Chondrocyte (in vitro differentiated cells): ENCODE measurements around the gene UBE2G2. TPM values are rescaled to one million over a fixed set of nuclear protein-coding genes. Genes with fewer than 3 reads are reported as not detected.
A peak's percentile ranks its signal among the peaks of the same experiment; 100 is the strongest.

Experiments used
- DNase-seq: peaks from one replicate; pipeline ENCODE4 v3.0.0; 2021; ENCODE audit warnings: mixed read lengths, low spot score
- H3K27ac Mint-ChIP-seq: one replicate; pipeline ENCODE4 v1.8.0; 2021; ENCODE audit warnings: mild to moderate bottlenecking, moderate library complexity, mixed read lengths; ENCODE audit not compliant: unreplicated experiment
- H3K27me3 Mint-ChIP-seq: 2 replicates; pipeline ENCODE4 v1.8.0; 2021; ENCODE audit warnings: low read depth, mixed read lengths
- H3K36me3 Mint-ChIP-seq: 2 replicates; pipeline ENCODE4 v1.8.0; 2021; ENCODE audit warnings: low read depth, mixed read lengths
- H3K4me1 Mint-ChIP-seq: 2 replicates; pipeline ENCODE4 v1.8.0; 2021; ENCODE audit warnings: low read depth, mild to moderate bottlenecking, mixed read lengths
- H3K4me3 Mint-ChIP-seq: one replicate; pipeline ENCODE4 v1.8.0; 2021; ENCODE audit warnings: mild to moderate bottlenecking, moderate library complexity, mixed read lengths; ENCODE audit not compliant: unreplicated experiment
- H3K9me3 Mint-ChIP-seq: 2 replicates; pipeline ENCODE4 v1.8.0; 2021; ENCODE audit warnings: low read depth, mixed read lengths
- CTCF ChIP-seq: fragments of 200-600 bp; sonication (generic); IDR thresholded peaks from 2 replicates; pipeline ENCODE4 v1.5.0; 2021; ENCODE audit warnings: antibody characterized with exemption, mild to moderate bottlenecking, moderate library complexity
- total RNA-seq: library from RNA; stranded (reverse); gene quantifications from 3 replicates; pipeline ENCODE4 v1.2.1, GENCODE V29; 2021

The UBE2G2 gene
- total RNA-seq, 1 donor from 2014 or later = 48.5 TPM

GRCh38 chr21:44797775-44798174 lies 3.8 kb downstream of the UBE2G2 start:
- TF ChIP-seq CTCF = no peak
- Mint-ChIP-seq H3K27ac (no peak overlapping the region), H3K9me3 (no peaks in the 10 kb centered on the region), H3K4me1 (peaks cover 37% of the 10 kb centered on the region), H3K4me3 (no peak overlapping the region), H3K36me3 (peaks cover 2% of the 10 kb centered on the region), H3K27me3 (no peaks in the 10 kb centered on the region)
- no peak for DNase-seq

- TF ChIP-seq CTCF = no peak
Measured at GRCh38 chr21:44795342-44795741, 6.3 kb downstream of the UBE2G2 start.

GRCh38 chr21:44793592-44794374 lies 7.8 kb downstream of the UBE2G2 start:
- H3K9me3 Mint-ChIP-seq = no peaks in the 10 kb centered on the region
- H3K4me1 Mint-ChIP-seq = peaks cover 11% of the 10 kb centered on the region
- H3K36me3 Mint-ChIP-seq = peaks cover 4% of the 10 kb centered on the region
- H3K27ac Mint-ChIP-seq = no peak overlapping the region
- no peak for DNase-seq
- no peak overlapping the region for H3K4me3 Mint-ChIP-seq
- peak; percentile 60 for TF ChIP-seq CTCF
- no peaks in the 10 kb centered on the region for H3K27me3 Mint-ChIP-seq

More at GRCh38 chr21:44795342-44795741, 6.3 kb downstream of the UBE2G2 start:
- Mint-ChIP-seq H3K4me1 (peaks cover 24% of the 10 kb centered on the region), H3K36me3 (peaks cover 4% of the 10 kb centered on the region), H3K4me3 (no peak overlapping the region), H3K27me3 (no peaks in the 10 kb centered on the region), H3K27ac (no peak overlapping the region), H3K9me3 (no peaks in the 10 kb centered on the region)
- no peak for DNase-seq

GRCh38 chr21:44792702-44793591 lies 8.7 kb downstream of the UBE2G2 start:
- H3K4me1 Mint-ChIP-seq = peaks cover 11% of the 10 kb centered on the region
- no peak overlapping the region for H3K27ac Mint-ChIP-seq
- no peak for DNase-seq
- H3K27me3 Mint-ChIP-seq = no peaks in the 10 kb centered on the region
- TF ChIP-seq CTCF = peak; percentile 91
- no peak overlapping the region for H3K4me3 Mint-ChIP-seq
- peaks cover 4% of the 10 kb centered on the region for H3K36me3 Mint-ChIP-seq
- H3K9me3 Mint-ChIP-seq = no peaks in the 10 kb centered on the region

- Mint-ChIP-seq H3K27ac (no peak overlapping the region), H3K36me3 (peaks cover 3% of the 10 kb centered on the region), H3K9me3 (no peaks in the 10 kb centered on the region), H3K4me1 (peaks cover 11% of the 10 kb centered on the region), H3K27me3 (no peaks in the 10 kb centered on the region), H3K4me3 (no peak overlapping the region)
- no peak for DNase-seq
- no peak for TF ChIP-seq CTCF
Measured at GRCh38 chr21:44791993-44792392, 9.6 kb downstream of the UBE2G2 start.
